Measurements from ENCODE around the gene PTPRM.

GRCh38 chr18:7737550-7737949 is 170.4 kb downstream of the PTPRM start:
- no peak for TF ChIP-seq CTCF (IDR thresholded peaks at IDR 0.05)
- TF ChIP-seq POLR2A (IDR thresholded peaks at IDR 0.05) = no peak

Data from lower leg skin (tissue), 3 donors.